ENCODE results near the gene PRPF18. TPM values are rescaled to one million over a fixed set of nuclear protein-coding genes. Genes with fewer than 3 reads are reported as not detected.

PRPF18 gene
- total RNA-seq, 1 donor from 2014 or later, result 26.1 TPM

DNA sequence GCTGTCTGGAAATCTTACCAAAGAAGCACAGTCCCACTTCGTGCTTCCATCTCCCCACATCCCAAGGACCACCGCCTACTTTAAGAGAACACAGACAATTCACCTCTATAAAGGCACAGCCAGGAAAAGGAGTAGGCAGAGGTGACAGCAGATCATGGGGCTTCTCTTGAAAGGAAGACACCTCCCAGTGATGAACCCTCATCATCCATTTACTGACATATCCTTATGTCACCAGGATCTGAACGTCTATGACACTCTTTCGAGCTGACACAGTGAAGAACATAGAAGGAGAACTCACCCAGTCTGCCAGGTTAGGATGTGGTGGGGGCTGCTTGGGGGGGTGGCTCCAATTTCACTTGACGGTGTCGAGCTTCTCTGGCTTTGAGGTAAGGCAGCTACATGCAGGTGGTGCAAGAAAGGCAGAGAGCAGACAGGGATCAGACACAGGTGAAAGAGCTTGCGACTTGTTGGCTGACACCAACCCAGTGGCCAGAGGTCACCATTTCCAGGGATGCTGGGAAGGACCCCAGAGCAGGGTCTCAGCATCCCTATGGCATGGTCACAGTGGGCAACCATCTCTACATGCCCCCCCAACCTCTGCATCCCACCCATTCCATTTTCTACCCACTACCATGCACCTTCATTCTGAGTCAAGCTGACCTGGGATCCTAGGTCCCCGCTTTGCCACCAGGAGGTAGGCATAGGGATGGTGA is 67.5 kb downstream of the PRPF18 start:
- H3K9me3 Mint-ChIP-seq, result no peaks in the 10 kb centered on the region
- no peak overlapping the region for H3K27ac Mint-ChIP-seq
- intact Hi-C loops (cut with micrococcal nuclease), result no loop called here
- ATAC-seq (ENCODE audit: low read depth) (no peak), DNase-seq (no peak)
- H3K4me3 Mint-ChIP-seq, result no peak overlapping the region
- H3K27me3 Mint-ChIP-seq, result no peaks in the 10 kb centered on the region
- H3K4me1 Mint-ChIP-seq, result no peaks in the 10 kb centered on the region
- ChIA-PET POLR2A (no interaction called here), CTCF (no interaction called here)
- TF ChIP-seq, protein P1, sequence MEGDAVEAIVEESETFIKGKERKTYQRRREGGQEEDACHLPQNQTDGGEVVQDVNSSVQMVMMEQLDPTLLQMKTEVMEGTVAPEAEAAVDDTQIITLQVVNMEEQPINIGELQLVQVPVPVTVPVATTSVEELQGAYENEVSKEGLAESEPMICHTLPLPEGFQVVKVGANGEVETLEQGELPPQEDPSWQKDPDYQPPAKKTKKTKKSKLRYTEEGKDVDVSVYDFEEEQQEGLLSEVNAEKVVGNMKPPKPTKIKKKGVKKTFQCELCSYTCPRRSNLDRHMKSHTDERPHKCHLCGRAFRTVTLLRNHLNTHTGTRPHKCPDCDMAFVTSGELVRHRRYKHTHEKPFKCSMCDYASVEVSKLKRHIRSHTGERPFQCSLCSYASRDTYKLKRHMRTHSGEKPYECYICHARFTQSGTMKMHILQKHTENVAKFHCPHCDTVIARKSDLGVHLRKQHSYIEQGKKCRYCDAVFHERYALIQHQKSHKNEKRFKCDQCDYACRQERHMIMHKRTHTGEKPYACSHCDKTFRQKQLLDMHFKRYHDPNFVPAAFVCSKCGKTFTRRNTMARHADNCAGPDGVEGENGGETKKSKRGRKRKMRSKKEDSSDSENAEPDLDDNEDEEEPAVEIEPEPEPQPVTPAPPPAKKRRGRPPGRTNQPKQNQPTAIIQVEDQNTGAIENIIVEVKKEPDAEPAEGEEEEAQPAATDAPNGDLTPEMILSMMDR (IDR thresholded peaks at IDR 0.05), result no peak
- peaks cover 4% of the 10 kb centered on the region for H3K36me3 Mint-ChIP-seq (ENCODE audit: low read depth)

DNA sequence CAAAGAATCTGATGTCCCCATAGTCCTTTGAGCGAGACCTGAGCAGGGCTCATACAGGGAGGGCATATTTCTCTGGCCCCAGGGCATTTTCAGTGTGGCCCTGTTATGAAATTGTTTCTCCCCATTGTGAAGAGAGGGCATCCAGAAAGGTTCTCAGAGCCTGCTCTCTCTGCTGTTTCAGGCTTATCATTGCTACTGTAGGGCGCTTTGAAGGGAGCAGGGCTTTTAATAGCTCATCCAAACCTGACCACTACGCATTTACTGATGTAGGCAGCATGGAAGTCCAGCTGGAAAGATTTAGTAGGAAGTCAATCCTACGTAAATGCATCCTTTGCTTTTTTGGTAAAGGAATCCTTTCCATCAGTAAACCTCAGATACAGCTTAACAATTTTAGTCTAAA is 68.1 kb downstream of the PRPF18 start:
- ChIA-PET CTCF (no interaction called here), POLR2A (no interaction called here)
- H3K27ac Mint-ChIP-seq, result no peak overlapping the region
- no peak for ATAC-seq (ENCODE audit: low read depth)
- peaks cover 4% of the 10 kb centered on the region for H3K36me3 Mint-ChIP-seq (ENCODE audit: low read depth)
- TF ChIP-seq, protein P1 (IDR thresholded peaks at IDR 0.05), result no peak
- peaks cover 5% of the 10 kb centered on the region for H3K4me1 Mint-ChIP-seq
- H3K4me3 Mint-ChIP-seq, result no peak overlapping the region
- no peaks in the 10 kb centered on the region for H3K27me3 Mint-ChIP-seq
- no peaks in the 10 kb centered on the region for H3K9me3 Mint-ChIP-seq
- intact Hi-C loops (cut with micrococcal nuclease), result no loop called here
- DNase-seq, result no peak

DNA sequence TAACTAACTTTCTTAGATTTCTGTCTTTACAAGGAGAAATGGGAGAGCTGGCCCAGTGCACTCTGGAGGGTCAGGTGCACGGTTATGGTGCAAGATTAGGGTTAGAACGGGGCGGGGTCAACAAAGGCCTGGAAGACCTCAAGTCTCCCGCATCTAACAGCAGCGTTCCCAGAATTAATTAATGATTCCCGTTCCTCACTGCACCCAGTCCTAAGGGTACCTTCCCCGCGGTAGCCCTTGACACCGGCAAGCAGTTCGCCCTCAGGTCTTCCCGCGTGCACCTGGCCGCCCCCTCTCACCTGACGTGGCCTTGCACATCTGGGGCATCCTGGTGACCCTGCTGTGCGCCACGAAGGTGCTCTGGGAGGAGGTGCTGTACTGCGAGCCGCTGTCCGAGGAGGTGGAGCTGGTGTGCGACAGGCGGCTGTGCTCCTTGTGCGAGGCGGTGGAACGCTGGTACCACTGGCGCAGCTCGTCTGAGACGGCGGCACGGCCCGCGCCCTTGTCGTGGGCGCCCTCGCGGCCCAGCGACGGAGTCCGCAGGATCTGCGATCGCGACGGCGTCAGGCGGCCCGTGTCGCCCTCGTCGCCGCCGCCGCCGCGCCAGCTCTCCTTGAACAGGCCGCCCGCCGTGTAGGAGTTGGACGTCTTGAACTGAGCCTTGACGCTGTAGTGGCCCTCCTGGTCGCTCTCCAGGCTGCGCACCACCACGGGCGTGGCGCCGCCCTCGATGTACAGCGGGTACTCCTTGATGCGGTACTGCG is 69.8 kb downstream of the PRPF18 start:
- TF ChIP-seq, protein P1 (IDR thresholded peaks at IDR 0.05), result no peak
- POLR2A ChIA-PET, result no interaction called here
- Mint-ChIP-seq H3K4me3 (no peak overlapping the region), H3K27me3 (no peaks in the 10 kb centered on the region), H3K9me3 (no peaks in the 10 kb centered on the region), H3K4me1 (peaks cover 11% of the 10 kb centered on the region), H3K27ac (no peak overlapping the region), H3K36me3 (ENCODE audit: low read depth) (no peaks in the 10 kb centered on the region)
- ATAC-seq (ENCODE audit: low read depth) (no peak), DNase-seq (no peak)
- CTCF ChIA-PET, result no interaction called here
- intact Hi-C loops (cut with micrococcal nuclease), result no loop called here

DNA sequence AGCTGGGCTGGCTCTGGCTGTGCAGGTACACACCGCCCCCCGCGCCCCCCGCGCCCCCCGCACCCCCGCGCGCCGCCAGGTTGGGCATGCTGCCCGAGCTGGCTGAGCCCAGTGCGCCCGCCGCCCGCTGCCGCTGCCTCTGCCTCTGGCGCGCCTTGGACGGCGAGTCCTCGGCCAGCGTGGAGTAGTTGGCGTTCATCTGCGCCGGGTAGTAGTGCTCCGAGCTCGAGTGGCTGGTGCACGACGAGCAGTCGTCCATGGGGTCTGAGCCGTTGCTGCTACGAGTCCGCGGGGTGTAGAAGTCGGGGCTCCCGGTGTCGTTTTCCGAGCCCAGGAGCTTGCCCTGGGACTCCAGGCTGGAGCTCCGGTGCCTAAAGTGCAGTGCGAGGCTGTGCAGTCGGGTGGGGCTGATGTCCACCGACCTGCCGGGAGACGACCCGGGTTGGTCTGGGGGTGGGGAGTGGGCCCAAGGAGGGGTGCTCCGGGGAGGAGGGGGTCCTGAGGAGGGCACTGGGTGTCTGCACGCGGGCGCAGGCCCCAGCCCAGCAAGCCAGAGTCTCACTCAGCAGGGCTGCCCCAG is 70.4 kb downstream of the PRPF18 start:
- intact Hi-C loops (cut with micrococcal nuclease), result no loop called here
- Mint-ChIP-seq H3K4me3 (no peak overlapping the region), H3K27me3 (no peaks in the 10 kb centered on the region), H3K36me3 (ENCODE audit: low read depth) (no peaks in the 10 kb centered on the region), H3K9me3 (no peaks in the 10 kb centered on the region), H3K4me1 (peaks cover 11% of the 10 kb centered on the region), H3K27ac (no peak overlapping the region)
- no peak for ATAC-seq (ENCODE audit: low read depth)
- DNase-seq, result no peak
- TF ChIP-seq, protein P1 (IDR thresholded peaks at IDR 0.05), result no peak
- ChIA-PET POLR2A (no interaction called here), CTCF (no interaction called here)

DNA sequence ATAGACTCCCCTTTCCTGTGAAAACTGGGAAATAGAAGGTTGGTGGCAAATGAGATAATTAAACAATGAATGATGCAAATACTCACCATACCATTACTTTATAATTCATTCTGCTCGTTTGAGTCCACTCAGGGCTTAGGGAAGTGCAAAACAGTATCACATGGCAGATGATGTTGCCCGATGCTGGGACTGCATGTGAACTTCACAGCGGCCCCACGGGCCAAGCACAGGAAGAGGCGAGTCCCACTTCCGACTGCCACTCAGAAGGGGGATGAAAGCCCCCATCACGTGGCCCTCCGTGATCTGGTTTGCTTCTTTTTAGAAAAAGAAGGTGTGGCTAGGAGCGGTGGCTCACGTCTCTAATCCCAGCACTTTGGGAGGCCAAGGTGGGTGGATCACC is 71.5 kb downstream of the PRPF18 start:
- Mint-ChIP-seq H3K27me3 (no peaks in the 10 kb centered on the region), H3K27ac (no peak overlapping the region), H3K4me1 (peaks cover 11% of the 10 kb centered on the region), H3K36me3 (ENCODE audit: low read depth) (no peaks in the 10 kb centered on the region), H3K9me3 (no peaks in the 10 kb centered on the region), H3K4me3 (no peak overlapping the region)
- no peak for ATAC-seq (ENCODE audit: low read depth)
- CTCF ChIA-PET, result no interaction called here
- DNase-seq, result no peak
- intact Hi-C loops (cut with micrococcal nuclease), result no loop called here
- POLR2A ChIA-PET, result no interaction called here
- TF ChIP-seq, protein P1 (IDR thresholded peaks at IDR 0.05), result no peak
